Activated CD8-positive, alpha-beta memory T cell treated with anti-CD3 and anti-CD28 coated beads, Interleukin-2, amount 10 ng/mL, durations not matched to agents 7 days and 5 days (primary cell): ENCODE measurements around the gene RAI2. TPM values are rescaled to one million over a fixed set of nuclear protein-coding genes. Genes with fewer than 3 reads are reported as not detected.

Source experiments
- total RNA-seq, 2 experiments: library from RNA; stranded (reverse); gene quantifications; one replicate each; pipeline ENCODE4 v1.2.3, GENCODE V29; 2021

RAI2 gene
- total RNA-seq, 2 experiments from 2014 or later = 0.33 TPM; not detected in 1

Other genes with a start within 250 kb of the RAI2 start
- under 1 TPM; 0.23 to 0.42 TPM for gene SCML1, start 123.8 kb downstream of the RAI2 start, total RNA-seq